Esophagus (tissue), 2 donors: ENCODE results near the gene CHRNG. TPM values are rescaled to one million over a fixed set of nuclear protein-coding genes. Genes with fewer than 3 reads are reported as not detected.

ENCODE experiments used
- H3K27ac ChIP-seq, 2 donors: one replicate each; pipeline ENCODE4 v1.5.1; 2013; ENCODE audit warnings: low read depth in 2 of 2, mild to moderate bottlenecking in 2 of 2, inconsistent platforms in 1 of 2, low read length in 1 of 2, moderate library complexity in 1 of 2
- H3K27me3 ChIP-seq, 2 donors: one replicate each; pipeline ENCODE4 v1.6.1; 2013; ENCODE audit warnings: low read length in 2 of 2, control low read depth in 1 of 2, mild to moderate bottlenecking in 1 of 2; ENCODE audit not compliant: insufficient read depth in 2 of 2, control insufficient read depth in 1 of 2
- H3K36me3 ChIP-seq, 2 donors: one replicate each; pipeline ENCODE4 v1.6.1; 2013; ENCODE audit warnings: low read length in 1 of 2; ENCODE audit not compliant: control insufficient read depth in 2 of 2, insufficient read depth in 2 of 2
- H3K4me1 ChIP-seq, 2 donors: one replicate each; pipeline ENCODE4 v1.6.1; 2013; ENCODE audit warnings: low read length in 1 of 2; ENCODE audit not compliant: control insufficient read depth in 2 of 2, insufficient read depth in 2 of 2
- H3K4me3 ChIP-seq, 2 donors: one replicate each; pipeline ENCODE4 v1.5.1; 2013; ENCODE audit warnings: low read length in 2 of 2, mild to moderate bottlenecking in 2 of 2, low read depth in 1 of 2, moderate library complexity in 1 of 2
- H3K9me3 ChIP-seq, 2 donors: one replicate each; pipeline ENCODE4 v1.6.1; 2013; ENCODE audit warnings: mild to moderate bottlenecking in 2 of 2, low read depth in 1 of 2, low read length in 1 of 2, moderate library complexity in 1 of 2; ENCODE audit not compliant: control insufficient read depth in 2 of 2, insufficient read depth in 1 of 2
- WGBS, 2 donors: extraction: QIAGEN DNeasy Blood & Tissue Kit; methylation state at CpG; one replicate each; pipeline ENCODE4 v1.1.7; 2013; 5-methylcytosine and 5-hydroxymethylcytosine counted together
- polyA plus RNA-seq, 2 donors: library from polyadenylated mRNA; stranded (reverse); fragments of 200-250 nt; gene quantifications; one replicate each; pipeline ENCODE4 v1.2.3, GENCODE V29; 2013
- donor health status: healthy with polysubstance abuse.
- donor health status: Bipolar disorder and iron deficiency.

The CHRNG gene
- polyA plus RNA-seq, 2 donors, result not detected

GRCh38 chr2:232519581-232520438 is 19.7 kb upstream of the CHRNG start, which contains the start of gene PRSS56:
TSS of gene PRSS56 (plus strand) at chr2:232520388. CDS start at chr2:232520599, 211 bp downstream.
- WGBS, 2 donors, result 60 to 71% methylated on average over 18 to 19 of the region's 19 CpGs
- Histone ChIP-seq H3K4me3 (no peak within 1 kb of the TSS), H3K36me3 (no peaks in the 10 kb centered on the region), H3K9me3 (no peaks in the 10 kb centered on the region), H3K4me1 (peaks cover 3 to 11% of the 10 kb centered on the region in 2 donors), H3K27ac (no peak within 1 kb of the TSS), H3K27me3 (peaks cover 0 to 24% of the 10 kb centered on the region in 2 donors)

- Histone ChIP-seq H3K4me3 (no peak overlapping the region), H3K27me3 (peaks cover 0 to 24% of the 10 kb centered on the region in 2 donors), H3K9me3 (no peaks in the 10 kb centered on the region), H3K27ac (no peak overlapping the region), H3K4me1 (peaks cover 3 to 11% of the 10 kb centered on the region in 2 donors), H3K36me3 (no peaks in the 10 kb centered on the region)
- WGBS, 2 donors, result 73 to 74% methylated on average over 15 of the region's 15 CpGs
These were observed 19.0 kb upstream of the CHRNG start for GRCh38 chr2:232520489-232520888.

- Histone ChIP-seq H3K27me3 (peaks cover 0 to 24% of the 10 kb centered on the region in 2 donors), H3K36me3 (no peaks in the 10 kb centered on the region), H3K9me3 (no peaks in the 10 kb centered on the region), H3K27ac (no peak overlapping the region), H3K4me1 (peaks cover 3 to 11% of the 10 kb centered on the region in 2 donors), H3K4me3 (no peak overlapping the region)
- WGBS, 2 donors, result 83 to 86% methylated on average over 14 of the region's 14 CpGs
These were observed 18.4 kb upstream of the CHRNG start for GRCh38 chr2:232521098-232521497.

GRCh38 chr2:232521959-232522622 is 17.4 kb upstream of the CHRNG start:
- peaks cover 0 to 24% of the 10 kb centered on the region in 2 donors for H3K27me3 ChIP-seq
- H3K4me3 ChIP-seq, result no peak overlapping the region
- H3K36me3 ChIP-seq, result no peaks in the 10 kb centered on the region
- H3K4me1 ChIP-seq, result peaks cover 3 to 11% of the 10 kb centered on the region in 2 donors
- H3K27ac ChIP-seq, result no peak overlapping the region
- 6 to 7% methylated on average over 46 to 66 of the region's 66 CpGs for WGBS, 2 donors
- H3K9me3 ChIP-seq, result no peaks in the 10 kb centered on the region

GRCh38 chr2:232522623-232523401 is 16.7 kb upstream of the CHRNG start:
- no peaks in the 10 kb centered on the region for H3K36me3 ChIP-seq
- no peaks in the 10 kb centered on the region for H3K9me3 ChIP-seq
- H3K27ac ChIP-seq, result no peak overlapping the region
- H3K4me3 ChIP-seq, result no peak overlapping the region
- peaks cover 3 to 11% of the 10 kb centered on the region in 2 donors for H3K4me1 ChIP-seq
- 14 to 19% methylated on average over 43 to 46 of the region's 46 CpGs for WGBS, 2 donors
- peaks cover 0 to 24% of the 10 kb centered on the region in 2 donors for H3K27me3 ChIP-seq

- WGBS, 2 donors, result 11 to 12% methylated on average over 16 of the region's 16 CpGs
- Histone ChIP-seq H3K9me3 (no peaks in the 10 kb centered on the region), H3K36me3 (no peaks in the 10 kb centered on the region)
These were observed 16.1 kb upstream of the CHRNG start for GRCh38 chr2:232523402-232523681.

GRCh38 chr2:232523682-232524597 is 15.6 kb upstream of the CHRNG start:
- Histone ChIP-seq H3K9me3 (no peaks in the 10 kb centered on the region), H3K4me3 (peak overlapping the region; percentile 1 to 13), H3K4me1 (peaks cover 3 to 11% of the 10 kb centered on the region in 2 donors), H3K36me3 (no peaks in the 10 kb centered on the region), H3K27me3 (peaks cover 0 to 24% of the 10 kb centered on the region in 2 donors), H3K27ac (no peak overlapping the region)
- 1% methylated on average over 70 to 75 of the region's 75 CpGs for WGBS, 2 donors

More at GRCh38 chr2:232523402-232523681, 16.1 kb upstream of the CHRNG start:
- H3K27me3 ChIP-seq, result peaks cover 0 to 24% of the 10 kb centered on the region in 2 donors
- no peak overlapping the region for H3K27ac ChIP-seq
- peak overlapping the region in 1 of 2 donors; percentile 1 for H3K4me3 ChIP-seq
- H3K4me1 ChIP-seq, result peaks cover 3 to 11% of the 10 kb centered on the region in 2 donors

GRCh38 chr2:232524771-232525170 is 14.7 kb upstream of the CHRNG start:
- Histone ChIP-seq H3K27ac (no peak overlapping the region), H3K4me1 (peaks cover 3 to 11% of the 10 kb centered on the region in 2 donors), H3K9me3 (no peaks in the 10 kb centered on the region), H3K36me3 (no peaks in the 10 kb centered on the region), H3K4me3 (no peak overlapping the region), H3K27me3 (peaks cover 0 to 24% of the 10 kb centered on the region in 2 donors)
- 72 to 73% methylated on average over 6 of the region's 6 CpGs for WGBS, 2 donors
